HG02870 (cell line): ENCODE results near the gene SND1.
A peak's percentile ranks its signal among the peaks of the same experiment; 100 is the strongest.

Source experiments
- ATAC-seq: cut with Tn5 transposase; IDR thresholded peaks from one replicate; pipeline ENCODE4 v1.9.1; 2021; ENCODE audit warnings: mild to moderate bottlenecking, moderate library complexity; ENCODE audit not compliant: unreplicated experiment

The SND1 gene

GRCh38 chr7:128121711-128122530 lies 469.9 kb downstream of the SND1 start:
- ATAC-seq, result no peak

- ATAC-seq, result no peak
Measured at GRCh38 chr7:128122576-128123290, 470.7 kb downstream of the SND1 start.

DNA sequence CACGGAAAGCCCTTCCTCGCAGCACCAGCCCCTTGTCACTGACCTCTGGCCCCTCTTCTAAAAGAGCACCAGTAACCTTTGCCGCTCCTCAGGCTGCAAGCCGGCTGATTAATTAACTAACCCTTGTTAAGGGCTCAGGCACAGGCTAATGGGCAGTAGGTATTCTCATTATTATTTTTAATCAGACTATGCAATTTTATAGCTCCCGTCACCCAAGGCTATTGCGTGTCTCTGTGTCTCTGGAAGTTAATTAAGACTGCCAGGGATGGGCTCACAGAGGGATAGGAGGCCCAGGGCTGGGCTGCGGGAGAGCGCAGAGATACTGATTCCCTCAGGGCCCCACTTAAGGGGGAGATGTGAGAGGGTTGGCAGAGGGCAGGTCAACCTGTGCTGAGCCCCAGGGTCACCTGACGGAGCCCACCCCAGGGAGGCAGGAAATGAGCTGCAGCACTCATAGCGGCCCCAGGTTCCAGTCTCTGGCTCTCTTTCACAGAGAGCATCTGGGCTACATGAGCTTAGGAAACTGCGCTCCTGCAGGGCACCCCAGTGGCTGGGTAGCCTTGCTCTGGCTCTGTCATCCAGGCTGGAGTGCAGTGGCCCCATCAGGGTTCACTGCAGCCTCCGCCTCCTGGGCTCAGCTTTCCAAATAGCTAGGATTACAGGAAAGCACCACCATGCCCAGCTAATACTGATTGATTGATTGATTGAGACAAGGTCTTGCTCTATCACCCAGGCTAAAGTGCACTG lies 471.5 kb downstream of the SND1 start:
- no peak for ATAC-seq

DNA sequence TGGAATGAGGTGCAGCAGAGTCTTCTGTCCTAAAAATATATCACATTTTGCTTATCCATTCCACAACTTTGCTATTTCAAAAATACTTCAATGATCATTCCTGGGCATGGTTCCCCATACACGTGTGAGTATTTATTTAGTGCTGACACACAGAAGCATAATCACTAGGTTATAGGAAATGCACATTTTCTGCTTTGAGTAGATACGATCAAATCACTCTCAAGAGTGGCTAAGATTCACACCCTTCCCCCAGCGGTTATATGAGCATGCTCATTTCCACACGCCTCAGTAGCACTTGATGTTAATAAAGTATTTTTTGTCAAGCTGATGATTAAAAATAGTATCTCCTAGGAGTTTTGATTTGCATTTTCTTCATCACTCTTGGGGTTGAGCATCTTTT lies 472.8 kb downstream of the SND1 start:
- no peak for ATAC-seq

DNA sequence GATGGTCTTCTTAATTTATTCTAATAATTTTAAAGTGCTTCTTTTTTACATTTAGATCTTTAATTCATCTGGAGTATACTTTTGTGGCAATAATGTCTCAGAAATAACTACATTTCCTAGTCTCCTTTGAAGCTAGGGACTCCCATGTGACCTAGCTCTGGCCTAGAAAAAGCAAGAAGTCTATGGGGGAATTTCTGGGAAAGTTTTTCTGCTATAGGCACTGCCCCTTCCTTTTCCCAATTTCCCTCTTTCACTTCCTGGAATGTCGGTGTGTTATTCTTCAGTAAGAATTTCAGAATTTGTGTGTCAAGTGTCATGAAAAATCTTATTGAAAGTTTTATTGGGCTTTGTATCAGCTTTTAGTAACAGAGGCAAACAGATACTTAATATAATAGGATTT lies 473.8 kb downstream of the SND1 start:
- ATAC-seq, result no peak

DNA sequence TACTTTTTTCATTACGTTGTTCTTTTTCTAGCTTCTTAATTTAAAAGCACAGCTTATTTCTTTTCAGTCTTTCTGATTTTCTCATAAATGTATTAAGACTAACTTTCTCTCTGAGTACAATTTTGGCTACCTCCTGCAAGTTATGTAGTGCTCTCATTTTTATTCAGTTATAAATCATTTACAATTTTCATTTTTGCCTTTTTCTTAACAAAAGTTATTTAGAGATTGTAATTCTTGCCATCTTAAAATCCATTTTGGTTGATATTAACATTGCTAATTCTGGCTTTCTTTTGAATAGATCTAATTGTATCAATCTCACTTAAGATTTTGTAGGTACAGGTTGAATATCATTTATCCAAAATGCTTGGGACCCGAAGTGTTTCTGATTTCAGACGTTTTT lies 476.4 kb downstream of the SND1 start:
- ATAC-seq, result no peak

DNA sequence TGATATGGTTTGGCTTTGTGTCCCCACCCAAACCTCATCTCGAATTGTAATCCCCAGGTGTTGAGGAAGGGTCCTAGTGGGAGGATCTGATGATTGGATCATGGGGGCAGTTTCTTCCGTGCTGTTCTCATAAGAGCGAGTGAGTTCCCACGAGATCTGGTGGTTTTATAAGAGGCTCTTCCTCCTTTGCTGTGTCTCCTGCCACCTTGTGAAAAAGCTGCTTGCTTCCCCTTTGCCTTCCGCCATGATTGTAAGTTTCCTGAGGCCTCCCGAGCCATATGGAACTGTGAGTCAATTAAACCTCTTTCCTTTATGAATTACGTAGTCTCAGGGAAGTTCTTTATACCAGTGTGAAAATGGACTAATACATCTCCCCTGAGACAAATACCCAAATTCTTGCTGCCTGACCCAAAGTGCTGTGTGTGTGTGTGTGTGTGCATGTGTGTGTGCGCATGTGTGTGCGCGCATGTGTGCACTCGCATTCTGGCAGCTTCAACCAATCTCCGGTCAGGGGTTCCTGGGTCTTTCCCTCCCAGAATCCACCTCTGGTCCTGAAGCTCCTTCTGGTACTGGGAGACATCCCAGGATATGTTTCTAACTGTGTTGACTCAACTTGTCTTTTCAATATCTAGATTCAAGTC lies 477.4 kb downstream of the SND1 start:
- no peak for ATAC-seq

GRCh38 chr7:128131115-128131514 lies 479.1 kb downstream of the SND1 start:
- no peak for ATAC-seq

- no peak for ATAC-seq
Measured at GRCh38 chr7:128131731-128132130, 479.7 kb downstream of the SND1 start.

DNA sequence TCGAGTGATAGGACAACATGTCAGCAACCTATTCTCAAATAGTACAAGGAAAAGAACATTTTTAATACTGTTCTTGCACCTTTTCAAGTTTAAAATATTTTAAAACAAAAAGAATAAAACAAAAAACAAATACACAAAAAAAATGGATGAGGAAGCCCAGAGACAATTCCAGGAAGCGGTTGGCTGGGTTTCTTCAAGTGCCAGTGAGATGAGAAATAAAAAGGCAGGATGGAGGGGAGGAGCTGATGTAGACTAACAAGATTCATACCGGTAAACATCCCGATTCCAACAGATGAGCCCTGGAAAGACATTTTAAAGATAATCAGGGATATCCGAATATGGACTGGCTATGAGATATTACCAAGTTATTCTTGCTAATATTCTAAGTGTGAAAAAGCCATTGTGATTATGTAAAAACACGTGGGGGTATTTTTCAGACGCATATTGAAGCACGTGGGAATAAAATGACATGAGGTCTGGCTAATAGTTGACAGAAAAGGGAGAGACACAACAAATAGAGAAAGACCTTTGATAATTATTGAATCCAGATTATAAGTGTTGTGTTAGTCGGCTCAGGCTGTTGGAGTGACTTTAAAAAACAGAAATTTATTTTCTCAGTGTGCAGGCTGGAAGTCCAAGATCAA lies 480.6 kb downstream of the SND1 start:
- ATAC-seq, result no peak

- ATAC-seq, result no peak
Measured at GRCh38 chr7:128135159-128135514, 483.1 kb downstream of the SND1 start.

DNA sequence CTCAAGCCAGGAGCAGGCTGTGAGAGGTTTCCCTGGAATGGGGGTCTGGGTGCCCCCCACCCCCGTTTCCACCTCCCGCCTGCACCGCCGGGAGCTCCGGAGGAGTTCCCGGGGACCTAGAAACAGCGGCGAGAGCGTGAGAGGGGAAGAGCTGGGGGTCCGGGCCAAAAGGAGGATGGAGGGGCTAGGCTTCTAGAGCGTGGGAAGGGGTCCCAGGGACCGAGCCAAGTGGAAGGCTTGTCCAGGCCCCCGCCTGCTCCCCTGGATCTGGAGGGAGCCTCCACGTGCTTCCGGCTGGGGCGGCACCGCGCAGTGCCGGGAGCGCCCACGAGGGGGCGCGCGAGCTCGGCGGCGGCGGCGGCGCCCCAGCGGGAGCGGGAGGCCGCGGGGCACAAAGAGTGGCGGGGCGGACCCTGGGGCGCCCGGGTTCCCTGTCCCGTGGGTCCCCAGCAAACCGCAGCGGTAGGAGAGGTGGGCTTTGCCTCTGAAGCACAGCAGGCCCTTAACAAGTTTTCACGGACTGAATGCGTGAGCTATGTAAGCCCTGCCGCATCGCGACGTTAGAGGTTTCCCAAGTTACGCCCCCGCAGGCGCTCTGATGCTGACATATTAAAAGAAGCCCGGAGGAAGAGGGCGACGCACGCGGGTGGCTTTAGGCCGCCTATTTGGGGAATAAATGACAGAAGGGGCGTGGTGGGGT lies 483.7 kb downstream of the SND1 start:
- ATAC-seq, result peak; percentile 87

DNA sequence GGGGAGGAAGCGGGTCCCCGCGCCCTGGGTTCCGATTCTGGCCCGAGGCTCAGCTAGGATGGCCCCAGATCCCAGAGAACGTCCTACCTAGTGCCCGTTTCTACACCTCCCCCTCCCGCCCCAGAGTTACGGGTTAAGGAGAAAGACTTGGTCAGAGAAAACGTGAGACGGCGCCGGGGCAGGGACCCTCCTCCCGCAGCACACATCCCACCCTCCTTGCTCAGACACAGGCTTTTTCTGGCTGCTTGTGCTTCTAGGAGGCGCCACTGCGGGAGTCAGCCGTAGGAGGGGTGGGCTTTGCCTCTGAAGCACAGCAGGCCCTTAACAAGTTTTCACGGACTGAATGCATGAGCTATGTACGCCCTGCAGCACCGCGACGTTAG lies 484.2 kb downstream of the SND1 start:
- peak; percentile 19 for ATAC-seq

GRCh38 chr7:128137181-128137580 lies 485.2 kb downstream of the SND1 start:
- no peak for ATAC-seq

GRCh38 chr7:128139406-128139805 lies 487.4 kb downstream of the SND1 start:
- ATAC-seq, result no peak

- no peak for ATAC-seq
Measured at GRCh38 chr7:128141683-128142195, 489.7 kb downstream of the SND1 start.
